ENCODE measurements around the gene SUCLG2. TPM values are rescaled to one million over a fixed set of nuclear protein-coding genes. Genes with fewer than 3 reads are reported as not detected.

SUCLG2 gene
- total RNA-seq, 4 donors from 2014 or later: 29.5 to 40.2 (median 35.7) TPM

DNA sequence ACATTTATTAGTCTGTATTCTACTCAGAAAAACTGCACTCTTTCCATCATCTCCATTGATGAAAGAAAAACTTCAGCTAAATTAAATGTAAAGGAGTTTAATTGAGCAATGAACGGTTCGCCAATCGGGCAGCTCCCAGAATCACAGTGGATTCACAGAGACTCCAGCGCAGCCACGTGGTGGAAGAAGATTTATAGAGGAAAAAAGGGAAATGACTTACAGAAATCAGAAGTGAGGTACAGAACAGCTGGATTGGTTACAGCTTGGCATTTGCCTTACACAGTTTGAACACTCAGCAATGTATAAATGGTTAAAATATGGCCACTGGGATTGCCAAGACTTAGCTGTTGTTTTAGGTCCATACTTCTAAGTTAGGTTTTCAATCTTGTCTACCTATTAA is 2.8 kb upstream of the SUCLG2 start:
- no peaks in the 10 kb centered on the region for H3K9me3 ChIP-seq
- WGBS: 86% methylated on average over 5 of the region's 5 CpGs
- no peak overlapping the region for H3K27ac ChIP-seq
- no peaks in the 10 kb centered on the region for H3K36me3 ChIP-seq
- TF ChIP-seq, protein P1, sequence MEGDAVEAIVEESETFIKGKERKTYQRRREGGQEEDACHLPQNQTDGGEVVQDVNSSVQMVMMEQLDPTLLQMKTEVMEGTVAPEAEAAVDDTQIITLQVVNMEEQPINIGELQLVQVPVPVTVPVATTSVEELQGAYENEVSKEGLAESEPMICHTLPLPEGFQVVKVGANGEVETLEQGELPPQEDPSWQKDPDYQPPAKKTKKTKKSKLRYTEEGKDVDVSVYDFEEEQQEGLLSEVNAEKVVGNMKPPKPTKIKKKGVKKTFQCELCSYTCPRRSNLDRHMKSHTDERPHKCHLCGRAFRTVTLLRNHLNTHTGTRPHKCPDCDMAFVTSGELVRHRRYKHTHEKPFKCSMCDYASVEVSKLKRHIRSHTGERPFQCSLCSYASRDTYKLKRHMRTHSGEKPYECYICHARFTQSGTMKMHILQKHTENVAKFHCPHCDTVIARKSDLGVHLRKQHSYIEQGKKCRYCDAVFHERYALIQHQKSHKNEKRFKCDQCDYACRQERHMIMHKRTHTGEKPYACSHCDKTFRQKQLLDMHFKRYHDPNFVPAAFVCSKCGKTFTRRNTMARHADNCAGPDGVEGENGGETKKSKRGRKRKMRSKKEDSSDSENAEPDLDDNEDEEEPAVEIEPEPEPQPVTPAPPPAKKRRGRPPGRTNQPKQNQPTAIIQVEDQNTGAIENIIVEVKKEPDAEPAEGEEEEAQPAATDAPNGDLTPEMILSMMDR (IDR thresholded peaks at IDR 0.05): no peak
- TF ChIP-seq POLR2AphosphoS5 (IDR thresholded peaks at IDR 0.05): no peak
- TF ChIP-seq EP300 (IDR thresholded peaks at IDR 0.05): no peak
- no peak for TF ChIP-seq POLR2A (IDR thresholded peaks at IDR 0.05)
- peaks cover 22% of the 10 kb centered on the region for H3K4me1 ChIP-seq
- H3K4me3 ChIP-seq: no peak overlapping the region
- no peaks in the 10 kb centered on the region for H3K27me3 ChIP-seq
- no peak for DNase-seq (ENCODE audit: low spot score in 2 of 2)

DNA sequence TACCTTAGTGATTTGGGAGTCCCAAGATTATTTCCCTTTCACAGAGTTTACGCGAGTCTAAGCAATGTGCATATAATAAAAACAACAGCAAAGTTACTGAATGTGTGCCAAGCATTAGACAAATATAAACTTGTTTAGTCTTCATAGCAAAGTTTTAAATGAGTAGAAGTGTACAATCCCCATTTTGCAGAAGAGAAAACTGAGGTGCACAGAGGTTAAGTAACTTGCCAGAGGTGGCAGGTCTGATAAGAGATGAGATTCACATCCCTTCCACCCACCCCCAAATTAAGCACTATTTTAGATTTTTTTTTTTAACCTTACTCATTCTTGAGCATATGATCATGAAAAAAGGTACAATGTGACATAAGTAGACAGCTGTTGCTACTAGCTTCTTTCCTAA is 2.2 kb upstream of the SUCLG2 start:
- WGBS: 82% methylated on average over 2 of the region's 2 CpGs
- no peak overlapping the region for H3K27ac ChIP-seq

DNA sequence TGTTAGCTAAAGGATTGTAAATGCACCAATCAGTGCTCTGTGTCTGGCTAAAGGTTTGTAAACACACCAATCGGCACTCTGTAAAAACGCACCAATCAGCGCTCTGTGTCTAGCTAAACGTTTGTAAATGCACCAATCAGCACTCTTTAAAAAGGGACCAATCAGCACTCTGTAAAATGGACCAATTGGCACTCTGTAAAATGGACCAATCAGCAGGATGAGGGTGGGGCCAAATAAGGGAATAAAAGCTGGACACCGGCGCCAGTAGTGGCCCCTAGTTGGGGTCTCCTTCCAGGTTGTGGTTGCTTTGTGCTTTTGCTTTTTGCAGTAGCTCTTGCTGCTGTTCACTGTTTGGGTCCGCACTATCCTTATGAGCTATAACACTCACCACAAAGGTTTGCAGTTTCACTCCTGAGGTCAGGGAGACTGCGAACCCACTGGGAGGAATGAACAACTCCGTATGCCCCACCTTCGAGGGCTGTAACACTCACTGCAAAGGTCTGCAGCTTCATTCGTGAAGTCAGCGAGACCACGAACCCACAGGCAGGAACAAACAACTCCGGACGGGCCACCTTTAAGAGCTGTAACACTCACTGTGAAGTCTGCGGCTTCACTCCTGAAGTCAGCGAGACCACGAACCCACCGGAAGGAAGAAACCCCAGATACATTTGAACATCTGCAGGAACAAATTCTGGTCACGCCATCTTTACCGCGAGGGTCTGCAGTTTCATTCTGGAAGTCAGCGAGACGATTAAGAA is 1.1 kb upstream of the SUCLG2 start:
- TF ChIP-seq, protein P1 (IDR thresholded peaks at IDR 0.05): no peak
- Histone ChIP-seq H3K9me3 (no peaks in the 10 kb centered on the region), H3K4me3 (peak overlapping the region; percentile 84), H3K36me3 (no peaks in the 10 kb centered on the region), H3K4me1 (peaks cover 31% of the 10 kb centered on the region), H3K27me3 (no peaks in the 10 kb centered on the region), H3K27ac (no peak overlapping the region)
- 82% methylated on average over 24 of the region's 24 CpGs for WGBS
- DNase-seq (ENCODE audit: low spot score in 2 of 2): peak in 1 of 2 donors; percentile 63

More for the DNA sequence above, 2.2 kb upstream of the SUCLG2 start:
- TF ChIP-seq, protein P1 (IDR thresholded peaks at IDR 0.05): no peak
- TF ChIP-seq POLR2AphosphoS5 (IDR thresholded peaks at IDR 0.05) (no peak), POLR2A (IDR thresholded peaks at IDR 0.05) (no peak), EP300 (IDR thresholded peaks at IDR 0.05) (no peak)
- H3K36me3 ChIP-seq: no peaks in the 10 kb centered on the region
- no peaks in the 10 kb centered on the region for H3K9me3 ChIP-seq
- H3K4me1 ChIP-seq: peaks cover 24% of the 10 kb centered on the region
- H3K4me3 ChIP-seq: no peak overlapping the region
- DNase-seq (ENCODE audit: low spot score in 2 of 2): no peak
- H3K27me3 ChIP-seq: no peaks in the 10 kb centered on the region

DNA sequence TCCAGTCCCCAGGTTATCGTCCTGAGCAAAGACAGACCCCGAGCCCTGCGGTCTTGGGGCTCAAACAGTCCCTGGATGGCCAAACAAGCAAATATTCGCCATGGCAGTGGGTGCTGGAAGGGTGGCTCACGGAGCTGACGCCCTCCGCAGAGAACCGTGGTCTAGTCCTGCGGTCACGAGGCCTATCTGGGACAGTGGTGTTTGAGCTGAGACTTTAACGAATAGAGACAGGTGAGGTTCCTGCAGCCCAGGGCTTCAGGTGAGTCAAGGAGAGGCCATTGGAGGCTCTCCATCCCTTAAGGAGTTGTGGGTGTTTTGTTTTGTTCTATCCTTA is 399 bp upstream of the SUCLG2 start:
- Histone ChIP-seq H3K36me3 (no peaks in the 10 kb centered on the region), H3K4me3 (peak overlapping the region; percentile 84), H3K9me3 (no peaks in the 10 kb centered on the region), H3K4me1 (peaks cover 31% of the 10 kb centered on the region), H3K27me3 (no peaks in the 10 kb centered on the region), H3K27ac (peak overlapping the region; percentile 92)
- 2% methylated on average over 6 of the region's 11 CpGs for WGBS
- no peak for TF ChIP-seq POLR2AphosphoS5 (IDR thresholded peaks at IDR 0.05)
- no peak for DNase-seq (ENCODE audit: low spot score in 2 of 2)

DNA sequence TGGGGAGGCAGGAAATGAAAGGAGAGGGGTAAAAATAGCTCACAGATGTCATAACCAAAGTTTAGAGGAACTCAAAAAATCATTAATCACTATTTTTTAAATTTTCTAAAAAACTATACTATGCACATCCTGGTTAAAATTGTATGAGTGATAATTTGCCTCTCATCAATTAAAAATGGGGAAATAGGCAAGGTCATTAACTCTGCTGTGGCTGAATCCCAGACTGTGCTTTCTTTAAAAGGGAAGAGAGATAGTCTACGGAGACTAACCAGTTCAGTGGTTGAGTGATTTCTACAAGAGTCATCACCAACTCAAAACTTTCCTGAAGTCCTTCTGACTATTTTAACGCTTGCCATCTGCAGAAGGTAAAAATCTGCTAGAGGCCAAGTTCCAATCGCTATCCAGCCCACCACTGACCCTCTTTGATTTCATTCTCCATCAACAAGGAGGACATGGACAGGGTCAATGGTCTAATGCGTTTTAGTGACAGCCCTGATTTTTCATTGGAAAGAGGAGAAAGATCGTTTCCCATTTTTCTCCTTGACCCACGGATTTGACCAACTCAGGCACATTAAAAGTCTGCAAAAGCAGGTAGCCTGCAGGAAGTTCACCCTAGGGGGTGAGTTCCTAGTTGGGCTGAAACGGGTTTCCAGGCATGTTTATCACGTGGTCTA is 850 bp downstream of the SUCLG2 start:
- no peaks in the 10 kb centered on the region for H3K36me3 ChIP-seq
- peaks cover 31% of the 10 kb centered on the region for H3K4me1 ChIP-seq
- H3K27me3 ChIP-seq: no peaks in the 10 kb centered on the region
- TF ChIP-seq, protein P1 (IDR thresholded peaks at IDR 0.05): no peak
- TF ChIP-seq POLR2AphosphoS5 (IDR thresholded peaks at IDR 0.05): no peak
- TF ChIP-seq POLR2A (IDR thresholded peaks at IDR 0.05): no peak
- TF ChIP-seq EP300 (IDR thresholded peaks at IDR 0.05): no peak
- H3K9me3 ChIP-seq: no peaks in the 10 kb centered on the region
- peak overlapping the region; percentile 92 for H3K27ac ChIP-seq
- peak overlapping the region; percentile 84 for H3K4me3 ChIP-seq
- WGBS: 17% methylated on average over 8 of the region's 8 CpGs
- DNase-seq (ENCODE audit: low spot score in 2 of 2): no peak
